ENCODE data around the gene LY6G6F. TPM values are rescaled to one million over a fixed set of nuclear protein-coding genes. Genes with fewer than 3 reads are reported as not detected.

Gene LY6G6F
- total and polyA plus RNA-seq, 8 donors, result not detected

DNA sequence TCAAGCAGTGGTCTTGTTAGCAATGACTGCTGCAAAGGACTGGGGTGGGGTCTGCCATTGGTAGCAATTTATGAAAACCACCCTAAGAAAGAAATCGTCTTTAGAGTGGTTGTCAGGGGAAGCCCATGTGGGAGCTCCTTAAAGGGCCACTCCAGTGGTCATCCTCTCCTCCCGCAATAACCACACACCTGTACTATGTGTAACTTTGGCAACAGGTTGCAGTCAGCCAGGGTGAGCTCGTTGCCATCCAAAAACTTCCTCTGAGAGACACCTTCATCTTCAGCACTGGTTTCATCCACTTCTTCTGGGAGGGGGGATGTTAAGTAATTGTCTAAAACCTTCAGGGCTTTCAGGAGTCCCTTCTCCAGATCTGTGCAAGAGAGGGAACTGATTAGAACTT is 25.4 kb downstream of the LY6G6F start:
- no peak for DNase-seq
- TF ChIP-seq, protein P1, sequence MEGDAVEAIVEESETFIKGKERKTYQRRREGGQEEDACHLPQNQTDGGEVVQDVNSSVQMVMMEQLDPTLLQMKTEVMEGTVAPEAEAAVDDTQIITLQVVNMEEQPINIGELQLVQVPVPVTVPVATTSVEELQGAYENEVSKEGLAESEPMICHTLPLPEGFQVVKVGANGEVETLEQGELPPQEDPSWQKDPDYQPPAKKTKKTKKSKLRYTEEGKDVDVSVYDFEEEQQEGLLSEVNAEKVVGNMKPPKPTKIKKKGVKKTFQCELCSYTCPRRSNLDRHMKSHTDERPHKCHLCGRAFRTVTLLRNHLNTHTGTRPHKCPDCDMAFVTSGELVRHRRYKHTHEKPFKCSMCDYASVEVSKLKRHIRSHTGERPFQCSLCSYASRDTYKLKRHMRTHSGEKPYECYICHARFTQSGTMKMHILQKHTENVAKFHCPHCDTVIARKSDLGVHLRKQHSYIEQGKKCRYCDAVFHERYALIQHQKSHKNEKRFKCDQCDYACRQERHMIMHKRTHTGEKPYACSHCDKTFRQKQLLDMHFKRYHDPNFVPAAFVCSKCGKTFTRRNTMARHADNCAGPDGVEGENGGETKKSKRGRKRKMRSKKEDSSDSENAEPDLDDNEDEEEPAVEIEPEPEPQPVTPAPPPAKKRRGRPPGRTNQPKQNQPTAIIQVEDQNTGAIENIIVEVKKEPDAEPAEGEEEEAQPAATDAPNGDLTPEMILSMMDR (IDR thresholded peaks at IDR 0.05), result no peak
- H3K27me3 ChIP-seq, result no peaks in the 10 kb centered on the region
- H3K4me1 ChIP-seq, result peaks cover 4 to 9% (median 5%) of the 10 kb centered on the region in 3 donors
- H3K4me3 ChIP-seq, result no peak overlapping the region
- H3K9me3 ChIP-seq, result no peaks in the 10 kb centered on the region
- intact Hi-C loops (cut with DNase I), result no loop called here
- 60 to 66% methylated on average over 3 of the region's 3 CpGs for WGBS, 2 donors
- H3K27ac ChIP-seq, result no peak overlapping the region
- peaks cover 0 to 21% (median 17%) of the 10 kb centered on the region in 3 donors for H3K36me3 ChIP-seq
- FAIRE-seq, result no peak
- ATAC-seq, result no peak

DNA sequence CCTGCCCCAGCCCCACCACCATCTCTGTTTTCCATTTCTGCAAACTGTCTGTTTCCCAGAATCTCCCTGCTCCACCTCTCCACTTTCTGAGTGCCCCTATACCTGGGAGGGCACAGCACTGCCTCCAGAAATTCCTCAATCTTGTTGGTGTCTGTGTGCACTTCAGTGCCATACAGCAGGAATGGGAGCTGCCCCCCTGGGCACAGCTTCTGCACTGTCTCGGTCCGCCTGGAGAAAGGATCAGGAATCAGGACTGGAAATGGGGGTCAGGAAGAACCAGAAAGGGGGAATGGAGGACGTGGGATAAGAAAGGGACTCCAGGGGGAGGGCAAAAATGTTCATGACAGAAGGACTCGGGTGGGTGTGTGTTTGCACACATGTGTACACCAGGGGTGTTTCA is 27.1 kb downstream of the LY6G6F start:
- ATAC-seq (no peak), FAIRE-seq (no peak), DNase-seq (no peak)
- WGBS, 2 donors, result 85% methylated on average over 4 of the region's 4 CpGs
- no peak overlapping the region for H3K4me3 ChIP-seq
- H3K9me3 ChIP-seq, result no peaks in the 10 kb centered on the region
- peaks cover 21 to 26% (median 21%) of the 10 kb centered on the region in 3 donors for H3K4me1 ChIP-seq
- no peak overlapping the region for H3K27ac ChIP-seq
- intact Hi-C loops (cut with DNase I), result no loop called here
- TF ChIP-seq, protein P1 (IDR thresholded peaks at IDR 0.05), result no peak
- no peaks in the 10 kb centered on the region for H3K27me3 ChIP-seq
- H3K36me3 ChIP-seq, result peaks cover 0 to 21% (median 17%) of the 10 kb centered on the region in 3 donors

DNA sequence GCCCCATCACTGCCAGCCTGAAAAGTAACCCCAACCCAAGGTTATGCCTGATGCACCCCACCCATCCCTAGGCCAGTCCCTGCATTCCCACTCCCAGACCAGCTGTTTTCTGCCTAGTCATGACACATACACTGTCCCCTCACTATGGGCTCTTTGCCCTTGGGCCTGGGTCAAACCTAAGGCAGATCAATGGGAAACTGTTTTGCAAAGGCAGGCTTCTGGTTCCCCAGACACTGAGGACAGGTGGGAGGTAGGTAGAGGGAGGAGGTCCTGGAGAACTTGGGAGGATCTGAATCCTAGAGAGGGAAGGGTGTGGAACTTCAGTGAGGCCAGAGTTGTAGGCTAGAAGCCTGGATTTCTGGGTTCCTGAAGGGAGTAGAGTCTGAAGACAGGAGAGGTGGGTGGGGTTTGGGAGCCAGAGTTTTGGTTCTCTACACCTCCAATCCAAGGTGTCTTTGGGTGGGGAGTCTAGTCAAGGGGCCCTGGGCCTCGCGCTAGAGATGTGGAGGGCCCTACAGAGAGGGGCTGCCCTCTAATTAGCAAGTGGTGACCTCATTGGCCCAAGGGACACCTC is 27.7 kb downstream of the LY6G6F start:
- H3K9me3 ChIP-seq, result no peaks in the 10 kb centered on the region
- H3K27me3 ChIP-seq, result no peaks in the 10 kb centered on the region
- FAIRE-seq (no peak), ATAC-seq (no peak), DNase-seq (no peak)
- peak overlapping the region in 2 of 4 donors; percentile 62 to 69 for H3K4me3 ChIP-seq
- TF ChIP-seq, protein P1 (IDR thresholded peaks at IDR 0.05), result no peak
- WGBS, 2 donors, result 56 to 70% methylated on average over 2 of the region's 2 CpGs
- intact Hi-C loops (cut with DNase I), result no loop called here
- H3K36me3 ChIP-seq, result peaks cover 0 to 21% (median 17%) of the 10 kb centered on the region in 3 donors
- H3K4me1 ChIP-seq, result peaks cover 22 to 31% (median 26%) of the 10 kb centered on the region in 3 donors
- peak overlapping the region in 2 of 4 donors; percentile 71 to 89 for H3K27ac ChIP-seq

DNA sequence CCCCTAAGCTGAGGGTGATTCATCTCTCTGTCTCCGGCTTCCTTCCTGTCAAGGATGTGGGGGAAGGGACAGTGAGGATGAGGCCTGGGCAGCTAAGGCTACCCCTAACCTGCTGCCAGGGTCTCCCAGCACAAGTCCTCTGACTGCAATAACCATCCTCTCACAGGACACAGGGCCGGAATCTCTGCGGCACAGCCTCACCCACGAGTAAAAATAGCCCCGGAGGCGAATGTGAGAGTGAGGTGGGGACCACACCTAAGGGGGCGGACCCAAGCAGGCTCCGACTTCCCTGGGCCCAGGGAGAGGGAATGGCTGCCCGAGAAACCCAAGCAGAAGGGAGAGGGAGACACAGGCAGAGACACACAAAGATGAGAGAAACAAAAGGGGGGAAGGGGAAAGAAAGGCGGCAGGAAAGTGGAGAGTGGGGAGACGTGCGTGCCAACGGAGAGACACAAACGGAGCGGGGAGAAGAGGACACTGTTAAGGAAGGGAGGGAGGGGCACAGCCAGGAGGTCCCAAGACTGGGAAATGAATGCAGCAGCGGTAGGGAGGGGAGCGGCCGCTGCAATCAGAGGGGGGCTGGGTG is 28.2 kb downstream of the LY6G6F start:
- no peaks in the 10 kb centered on the region for H3K9me3 ChIP-seq
- peak overlapping the region in 3 of 4 donors; percentile 33 to 89 (median 71) for H3K27ac ChIP-seq
- 24 to 28% methylated on average over 17 to 18 of the region's 18 CpGs for WGBS, 2 donors
- ATAC-seq, result peak in 1 of 4 donors; percentile 6
- FAIRE-seq, result no peak
- peaks cover 22 to 33% (median 26%) of the 10 kb centered on the region in 3 donors for H3K4me1 ChIP-seq
- H3K27me3 ChIP-seq, result no peaks in the 10 kb centered on the region
- no peak for DNase-seq
- intact Hi-C loops (cut with DNase I), result no loop called here
- peak overlapping the region; percentile 16 to 69 (median 39) for H3K4me3 ChIP-seq
- TF ChIP-seq, protein P1 (IDR thresholded peaks at IDR 0.05), result no peak
- peaks cover 0 to 21% (median 17%) of the 10 kb centered on the region in 3 donors for H3K36me3 ChIP-seq

All from pancreas (tissue), 10 donors.